H1 (cell line): ENCODE measurements around the gene TRIM44. TPM values are rescaled to one million over a fixed set of nuclear protein-coding genes. Genes with fewer than 3 reads are reported as not detected.

Source experiments
- CTCF ChIA-PET: fragments of 300-600 bp; sonication (Branson Sonifier 250); formaldehyde crosslinking; loops from one replicate; lab custom pipeline; 2021; ENCODE audit not compliant: partially characterized antibody; lab: Charles Lee
- POLR2A ChIA-PET: fragments of 300-600 bp; sonication (Branson Sonifier 250); formaldehyde crosslinking; loops from one replicate; lab custom pipeline; 2021; ENCODE audit warnings: inconsistent platforms; ENCODE audit not compliant: partially characterized antibody; lab: Charles Lee
- DNase-seq, 2 experiments: peaks; one replicate each; pipeline versions ENCODE4 v3.0.0 to v3.0.0-alpha.2; 2010 to 2022; ENCODE audit warnings: low spot score in 2 of 2, low read depth in 1 of 2, mixed read lengths in 1 of 2
- FAIRE-seq: peaks from 2 replicates; lab custom pipeline; 2011; peaks lifted over from hg19 to GRCh38; lab: Jason Lieb, UNC
- H2AFZ ChIP-seq: 2 replicates; pipeline ENCODE4 v1.8.1; 2012; ENCODE audit warnings: low read length, inconsistent platforms
- H2AK5ac ChIP-seq: 2 replicates; pipeline ENCODE4 v1.6.1; 2013; ENCODE audit warnings: low read depth, low read length
- H2BK120ac ChIP-seq: replicated peaks from 2 replicates; pipeline ENCODE3; 2013; ENCODE audit warnings: low read depth, low read length, inconsistent platforms
- H2BK12ac ChIP-seq: 2 replicates; pipeline ENCODE4 v1.6.1; 2013; ENCODE audit warnings: low read depth, low read length
- H2BK15ac ChIP-seq: 2 replicates; pipeline ENCODE4 v1.6.1; 2013; ENCODE audit warnings: low read length
- H2BK20ac ChIP-seq: 2 replicates; pipeline ENCODE4 v1.6.1; 2013; ENCODE audit warnings: low read length
- H2BK5ac ChIP-seq: 2 replicates; pipeline ENCODE4 v1.6.1; 2013; ENCODE audit warnings: low read depth, low read length
- H3K14ac ChIP-seq: 2 replicates; pipeline ENCODE4 v1.6.1; 2013; ENCODE audit warnings: inconsistent platforms; ENCODE audit not compliant: insufficient read length
- H3K18ac ChIP-seq: 2 replicates; pipeline ENCODE4 v1.6.1; 2013; ENCODE audit warnings: low read length; ENCODE audit errors: extremely low read depth
- H3K23ac ChIP-seq: 2 replicates; pipeline ENCODE4 v1.6.1; 2013; ENCODE audit warnings: inconsistent platforms; ENCODE audit not compliant: insufficient read length
- H3K23me2 ChIP-seq: 2 replicates; pipeline ENCODE4 v1.6.1; 2013; ENCODE audit warnings: low read depth, low read length
- H3K27ac ChIP-seq: 2 replicates; pipeline ENCODE4 v1.6.1; 2011; ENCODE audit warnings: low read depth, low read length, inconsistent platforms
- H3K27me3 ChIP-seq, 4 experiments: replicated peaks in 1 of 4; 1 replicate in 1 of 4; 2 replicates in 3 of 4; pipeline versions ENCODE4 v1.6.1 to v1.8.1; 2011 to 2013; ENCODE audit warnings: low read length in 3 of 4, mild to moderate bottlenecking in 3 of 4, inconsistent platforms in 2 of 4, mixed read lengths in 2 of 4, moderate library complexity in 1 of 4; ENCODE audit not compliant: control insufficient read depth in 3 of 4, insufficient read depth in 3 of 4; ENCODE audit errors: extremely low read depth in 1 of 4
- H3K36me3 ChIP-seq, 4 experiments: 2 replicates each; pipeline versions ENCODE4 v1.6.1 to v1.8.1; 2011 to 2013; ENCODE audit warnings: mild to moderate bottlenecking in 4 of 4, low read length in 3 of 4, moderate library complexity in 2 of 4, control low read depth in 1 of 4, inconsistent platforms in 1 of 4; ENCODE audit not compliant: insufficient read depth in 4 of 4, control insufficient read depth in 2 of 4
- H3K4ac ChIP-seq: replicated peaks from 2 replicates; pipeline ENCODE3; 2013; ENCODE audit warnings: low read length, low read depth, mixed read lengths, inconsistent platforms; ENCODE audit not compliant: insufficient read length
- H3K4me1 ChIP-seq, 4 experiments: replicated peaks in 1 of 4; 1 replicate in 1 of 4; 2 replicates in 3 of 4; pipeline versions ENCODE4 v1.6.1 to v1.8.1; 2011 to 2013; ENCODE audit warnings: low read length in 3 of 4, inconsistent platforms in 2 of 4, mixed read lengths in 1 of 4; ENCODE audit not compliant: insufficient read depth in 4 of 4, control insufficient read depth in 3 of 4
- H3K4me2 ChIP-seq, 2 experiments: 2 replicates each; pipeline versions ENCODE4 v1.6.1 to v1.8.1; 2011 to 2013; ENCODE audit warnings: low read depth in 2 of 2, low read length in 2 of 2, control low read depth in 1 of 2, inconsistent platforms in 1 of 2, mild to moderate bottlenecking in 1 of 2; ENCODE audit not compliant: insufficient read depth in 1 of 2
- H3K4me3 ChIP-seq, 4 experiments: fragments of 200-600, 300-600 bp in 1 of 4; sonication (generic), shearing (Covaris generic), sonication (Bioruptor Twin) in 1 of 4; 2 replicates each; pipeline versions ENCODE4 v1.5.1 to v1.8.1; 2011 to 2016; ENCODE audit warnings: low read length in 4 of 4, low read depth in 3 of 4, control low read depth in 2 of 4, inconsistent platforms in 2 of 4, mild to moderate bottlenecking in 2 of 4, mixed read lengths in 1 of 4, moderate library complexity in 1 of 4; ENCODE audit not compliant: insufficient read depth in 2 of 4; ENCODE audit errors: extremely low read depth in 1 of 4
- H3K56ac ChIP-seq: replicated peaks from 2 replicates; pipeline ENCODE3; 2013; ENCODE audit warnings: low read depth, mild to moderate bottlenecking, mixed read lengths, low read length, inconsistent platforms; ENCODE audit not compliant: insufficient read length
- H3K79me1 ChIP-seq: 2 replicates; pipeline ENCODE4 v1.6.1; 2013; ENCODE audit warnings: low read depth, low read length, control low read depth
- H3K79me2 ChIP-seq, 2 experiments: 2 replicates each; pipeline versions ENCODE4 v1.6.1 to v1.8.1; 2012 to 2013; ENCODE audit warnings: low read length in 2 of 2, mild to moderate bottlenecking in 2 of 2, inconsistent platforms in 1 of 2; ENCODE audit not compliant: insufficient read depth in 2 of 2, control insufficient read depth in 1 of 2
- H3K9ac ChIP-seq, 4 experiments: replicated peaks in 1 of 4; 1 replicate in 1 of 4; 2 replicates in 3 of 4; pipeline versions ENCODE4 v1.6.1 to v1.8.1; 2011 to 2013; ENCODE audit warnings: low read depth in 3 of 4, low read length in 3 of 4, control low read depth in 2 of 4, mild to moderate bottlenecking in 2 of 4, moderate library complexity in 2 of 4, inconsistent platforms in 1 of 4; ENCODE audit errors: extremely low read depth in 1 of 4
- H3K9me3 ChIP-seq, 2 experiments: 2 replicates each; pipeline versions ENCODE4 v1.6.1 to v1.8.1; 2012 to 2013; ENCODE audit warnings: mild to moderate bottlenecking in 2 of 2, moderate library complexity in 2 of 2, control low read depth in 1 of 2, inconsistent platforms in 1 of 2, low read depth in 1 of 2, low read length in 1 of 2, mixed read lengths in 1 of 2; ENCODE audit not compliant: insufficient read depth in 2 of 2
- H4K20me1 ChIP-seq, 2 experiments: replicated peaks in 1 of 2; 2 replicates each; pipeline versions ENCODE3 to v1.8.1; 2011 to 2013; ENCODE audit warnings: inconsistent platforms in 2 of 2, low read length in 2 of 2, mild to moderate bottlenecking in 1 of 2; ENCODE audit not compliant: insufficient read depth in 2 of 2, control insufficient read depth in 1 of 2
- H4K5ac ChIP-seq: 2 replicates; pipeline ENCODE4 v1.6.1; 2013; ENCODE audit warnings: low read length, low read depth, mixed read lengths, inconsistent platforms; ENCODE audit not compliant: insufficient read length
- H4K8ac ChIP-seq: 2 replicates; pipeline ENCODE4 v1.8.0; 2013; ENCODE audit warnings: mild to moderate bottlenecking, moderate library complexity, low read length, inconsistent platforms; ENCODE audit not compliant: insufficient read depth; ENCODE audit errors: extremely low read depth
- H4K91ac ChIP-seq: replicated peaks from 2 replicates; pipeline ENCODE3; 2013; ENCODE audit warnings: low read length, mixed read lengths, inconsistent platforms; ENCODE audit not compliant: insufficient read length
- EGR1 ChIP-seq: IDR thresholded peaks from 2 replicates; pipeline ENCODE4 v1.6.1; 2011; ENCODE audit warnings: low read depth, low read length, borderline replicate concordance
- MAFK ChIP-seq: IDR thresholded peaks from 2 replicates; pipeline ENCODE4 v1.6.1; 2012; ENCODE audit warnings: low read depth, mild to moderate bottlenecking, improper control_type of control experiment, low read length
- PHF8 ChIP-seq: fragments of 200-600 bp; sonication (generic); conservative IDR thresholded peaks from 2 replicates; pipeline ENCODE4 v1.7.1; 2012; ENCODE audit warnings: low read depth, mild to moderate bottlenecking, inconsistent platforms, low read length, moderate library complexity
- SIX5 ChIP-seq: IDR thresholded peaks from 2 replicates; pipeline ENCODE4 v1.6.1; 2011; ENCODE audit warnings: mild to moderate bottlenecking, low read depth, low read length
- SP4 ChIP-seq: IDR thresholded peaks from 2 replicates; pipeline ENCODE4 v1.6.1; 2012; ENCODE audit warnings: low read length, inconsistent platforms
- SRF ChIP-seq: IDR thresholded peaks from 2 replicates; pipeline ENCODE4 v1.6.1; 2011; ENCODE audit warnings: mild to moderate bottlenecking, low read depth, low read length, moderate library complexity
- TCF12 ChIP-seq: IDR thresholded peaks from 2 replicates; pipeline ENCODE4 v1.6.1; 2011; ENCODE audit warnings: low read depth, mild to moderate bottlenecking, low read length
- YY1 ChIP-seq: IDR thresholded peaks from 2 replicates; pipeline ENCODE4 v1.6.1; 2011; ENCODE audit warnings: low read depth, mild to moderate bottlenecking, low read length
- WGBS, 2 experiments: shearing (Covaris generic) in 1 of 2; methylation state at CpG; one replicate each; pipeline versions ENCODE4 v1.1.6 to v1.1.7; 2013 to 2015; ENCODE audit warnings: low lambda C conversion rate in 2 of 2, mixed read lengths in 2 of 2, inconsistent platforms in 1 of 2, low coverage in 1 of 2, missing lambda C conversion rate in 1 of 2; ENCODE audit not compliant: insufficient replicate concordance in 2 of 2, insufficient coverage in 1 of 2, insufficient read length in 1 of 2; ENCODE audit errors: extremely low coverage in 1 of 2, missing lambda C conversion rate in 1 of 2; 5-methylcytosine and 5-hydroxymethylcytosine counted together
- polyA plus RNA-seq, 7 experiments: library from polyadenylated mRNA; depleted of rRNA in 3 of 7; stranded (reverse) in 5 of 7; unstranded in 2 of 7; fragments of >200 nt in 5 of 7; fragments of 200-250 nt in 2 of 7; gene quantifications; 1 replicate in 5 of 7; 2 replicates in 1 of 7; 4 replicates in 1 of 7; pipeline versions ENCODE4 v1.2.1 to v1.2.3, GENCODE V29; 2011 to 2013; ENCODE audit warnings: missing spikeins in 2 of 7, mixed read lengths in 2 of 7
- total RNA-seq: library from RNA; stranded (reverse); fragmentation: NEBNext Ultra II Directional; extraction: Animal tissue kit (Norgen Biotek cat#: 25700); gene quantifications from 2 replicates; pipeline ENCODE4 v1.2.1, GENCODE V29; 2021

The TRIM44 gene
- total and polyA plus RNA-seq, 2 of the 8 experiments (the other 6 are each of a cell fraction or from before 2014, with no cell fraction given): 13.9 to 34.4 TPM

GRCh38 chr11:35678975-35679374, 16.4 kb downstream of the TRIM44 start:
- ChIA-PET POLR2A (no interaction called here), CTCF (interaction anchor here (1.0 kb wide), 1 partner anchor 580 kb away, joined by 3 read pairs; no protein-coding TSS in a partner anchor)
- Histone ChIP-seq H2BK20ac (no peak overlapping the region), H4K20me1 (peaks cover 0 to 2% of the 10 kb centered on the region in 2 experiments), H3K56ac (no peak overlapping the region), H4K5ac (no peak overlapping the region), H3K79me2 (peaks cover 0 to 31% of the 10 kb centered on the region in 2 experiments; a peak in 2 of 4 replicates), H2AFZ (no peak overlapping the region), H3K79me1 (0 out of 2 replicates have a peak, but pooled peaks cover 2% of the 10 kb centered on the region), H2BK120ac (no peak overlapping the region), H3K27ac (no peak overlapping the region), H3K9me3 (no peaks in the 10 kb centered on the region), H3K27me3 (no peaks in the 10 kb centered on the region), H3K4me2 (no peak overlapping the region), H3K9ac (no peak overlapping the region), H3K4me3 (no peak overlapping the region), H3K23ac (no peak overlapping the region), H3K4ac (no peak overlapping the region), H3K4me1 (peaks cover 0 to 4% (median 0%) of the 10 kb centered on the region in 4 experiments; a peak in 1 of 7 replicates), H2BK5ac (no peak overlapping the region), H3K23me2 (no peaks in the 10 kb centered on the region), H3K18ac (no peak overlapping the region), H3K14ac (no peak overlapping the region), H4K8ac (no peak overlapping the region), H2BK12ac (no peak overlapping the region), H4K91ac (no peak overlapping the region), H3K36me3 (no peaks in the 10 kb centered on the region), H2BK15ac (no peak overlapping the region), H2AK5ac (no peak overlapping the region)
- TF ChIP-seq SIX5: no peak
- TF ChIP-seq SP4: no peak
- TF ChIP-seq MAFK: peak; percentile 76; the same call in 1 of the 2 replicates
- no peak for TF ChIP-seq PHF8
- no peak for TF ChIP-seq EGR1
- no peak for TF ChIP-seq SRF
- TF ChIP-seq YY1: no peak
- no peak for TF ChIP-seq TCF12
- FAIRE-seq (no peak), DNase-seq (no peak)
- WGBS, 2 experiments: 93% methylated on average over 1 of the region's 1 CpG; no CpG with 5 or more reads in 1 of the 2 experiments
